ENCODE data around the gene RGS6. TPM values are rescaled to one million over a fixed set of nuclear protein-coding genes. Genes with fewer than 3 reads are reported as not detected.

The RGS6 gene
- total RNA-seq, 2 donors from 2014 or later, result 0.15 to 0.45 TPM

DNA sequence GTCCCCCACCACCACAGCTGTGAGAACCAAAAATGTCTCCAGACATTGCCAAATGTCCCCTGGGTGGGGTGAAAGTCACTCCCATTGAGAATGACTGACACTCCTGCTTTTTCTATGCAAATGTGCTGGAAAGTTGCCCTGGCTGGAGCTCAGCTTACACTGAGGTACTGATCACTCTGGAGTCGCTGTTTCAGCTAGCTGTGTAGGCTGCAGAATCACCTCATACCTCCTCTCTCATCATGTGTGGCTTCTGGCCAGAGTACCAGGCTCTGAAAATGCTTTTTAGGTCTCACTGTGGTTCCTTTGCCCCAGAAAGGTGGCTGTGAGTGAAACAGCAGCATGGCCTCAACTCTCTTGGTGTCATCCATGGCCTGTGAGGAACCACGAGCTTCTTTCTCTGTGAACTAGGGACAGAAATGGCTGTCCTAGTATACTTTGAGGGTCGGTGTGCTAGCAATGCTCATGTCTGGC lies 547.3 kb downstream of the RGS6 start:
- H3K36me3 ChIP-seq, result no peaks in the 10 kb centered on the region
- intact Hi-C loops (cut with DNase I), result no loop called here
- H3K9ac ChIP-seq (ENCODE audit: low read depth in 2 of 2, low read length in 2 of 2), result no peak overlapping the region
- H3K9me3 ChIP-seq, result no peaks in the 10 kb centered on the region
- no peaks in the 10 kb centered on the region for H3K27me3 ChIP-seq
- DNase-seq, result no peak
- H3K27ac ChIP-seq, result no peak overlapping the region
- TF ChIP-seq, protein P1, sequence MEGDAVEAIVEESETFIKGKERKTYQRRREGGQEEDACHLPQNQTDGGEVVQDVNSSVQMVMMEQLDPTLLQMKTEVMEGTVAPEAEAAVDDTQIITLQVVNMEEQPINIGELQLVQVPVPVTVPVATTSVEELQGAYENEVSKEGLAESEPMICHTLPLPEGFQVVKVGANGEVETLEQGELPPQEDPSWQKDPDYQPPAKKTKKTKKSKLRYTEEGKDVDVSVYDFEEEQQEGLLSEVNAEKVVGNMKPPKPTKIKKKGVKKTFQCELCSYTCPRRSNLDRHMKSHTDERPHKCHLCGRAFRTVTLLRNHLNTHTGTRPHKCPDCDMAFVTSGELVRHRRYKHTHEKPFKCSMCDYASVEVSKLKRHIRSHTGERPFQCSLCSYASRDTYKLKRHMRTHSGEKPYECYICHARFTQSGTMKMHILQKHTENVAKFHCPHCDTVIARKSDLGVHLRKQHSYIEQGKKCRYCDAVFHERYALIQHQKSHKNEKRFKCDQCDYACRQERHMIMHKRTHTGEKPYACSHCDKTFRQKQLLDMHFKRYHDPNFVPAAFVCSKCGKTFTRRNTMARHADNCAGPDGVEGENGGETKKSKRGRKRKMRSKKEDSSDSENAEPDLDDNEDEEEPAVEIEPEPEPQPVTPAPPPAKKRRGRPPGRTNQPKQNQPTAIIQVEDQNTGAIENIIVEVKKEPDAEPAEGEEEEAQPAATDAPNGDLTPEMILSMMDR (IDR thresholded peaks at IDR 0.05), result no peak
- no peaks in the 10 kb centered on the region for H3K4me1 ChIP-seq
- no peak overlapping the region for H3K4me3 ChIP-seq

DNA sequence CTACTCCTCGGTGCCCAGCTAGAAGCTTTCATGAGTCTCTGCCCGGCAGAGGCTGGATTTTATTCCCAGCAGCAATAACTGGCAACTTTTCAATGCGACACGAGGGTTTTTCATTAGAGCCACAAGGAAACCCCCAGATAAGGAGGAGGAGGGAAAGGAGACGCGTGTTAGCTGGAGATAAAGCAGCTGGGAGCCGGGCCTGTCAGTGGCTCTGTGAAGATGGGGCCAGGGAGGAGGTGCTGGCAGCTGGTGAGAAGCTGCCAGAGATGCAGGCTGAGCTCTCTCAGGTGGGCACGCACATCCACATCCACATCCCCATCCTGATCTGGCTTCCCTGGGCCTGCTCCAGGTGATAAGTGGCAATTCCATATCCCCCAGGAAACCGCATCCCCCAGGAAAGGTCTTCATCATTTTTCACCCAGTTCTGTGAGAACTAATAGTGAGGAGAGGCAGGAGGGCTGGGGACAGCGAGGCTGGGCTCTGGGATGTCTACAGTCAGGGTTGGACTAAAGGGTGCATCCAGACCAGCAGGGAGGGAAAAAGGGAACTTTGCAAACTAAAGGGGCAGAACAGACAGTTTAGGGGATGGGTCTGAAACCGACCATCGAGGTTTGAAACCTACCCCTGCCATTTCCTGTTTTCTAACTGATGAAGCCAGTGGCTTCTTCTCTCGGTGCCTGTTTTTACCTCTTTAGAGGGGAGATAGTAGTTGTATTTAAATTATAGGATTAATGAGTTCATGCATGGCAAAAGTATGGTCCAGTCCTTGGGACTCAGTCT lies 548.4 kb downstream of the RGS6 start:
- Histone ChIP-seq H3K9me3 (no peaks in the 10 kb centered on the region), H3K36me3 (no peaks in the 10 kb centered on the region), H3K4me3 (no peak overlapping the region), H3K27me3 (no peaks in the 10 kb centered on the region), H3K27ac (no peak overlapping the region), H3K9ac (ENCODE audit: low read depth in 2 of 2, low read length in 2 of 2) (no peak overlapping the region), H3K4me1 (no peaks in the 10 kb centered on the region)
- TF ChIP-seq, protein P1 (IDR thresholded peaks at IDR 0.05), result no peak
- no peak for DNase-seq
- intact Hi-C loops (cut with DNase I), result no loop called here

DNA sequence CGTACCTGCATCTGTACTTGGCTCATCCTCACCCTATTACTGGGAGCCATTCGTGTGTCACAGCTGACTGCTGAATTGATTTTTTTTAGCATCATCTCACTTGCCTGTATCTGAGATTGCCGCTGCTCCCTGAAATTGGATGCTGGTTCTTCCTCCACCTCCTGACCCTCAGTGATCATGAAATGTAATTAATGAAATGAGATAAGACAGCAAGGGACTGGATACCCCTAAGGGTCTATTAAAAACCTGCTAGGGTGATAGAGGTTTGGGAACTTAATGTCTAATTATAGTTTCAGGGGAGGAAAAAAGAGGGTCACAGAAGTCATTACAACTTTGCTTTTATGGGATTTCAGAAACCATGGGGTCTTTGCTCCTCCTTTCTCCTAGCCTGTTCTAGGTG lies 551.1 kb downstream of the RGS6 start:
- intact Hi-C loops (cut with DNase I), result no loop called here
- no peak overlapping the region for H3K27ac ChIP-seq
- H3K36me3 ChIP-seq, result no peaks in the 10 kb centered on the region
- H3K4me1 ChIP-seq, result no peaks in the 10 kb centered on the region
- H3K9me3 ChIP-seq, result no peaks in the 10 kb centered on the region
- no peak for DNase-seq
- TF ChIP-seq, protein P1 (IDR thresholded peaks at IDR 0.05), result no peak
- no peak overlapping the region for H3K4me3 ChIP-seq
- no peak overlapping the region for H3K9ac ChIP-seq (ENCODE audit: low read depth in 2 of 2, low read length in 2 of 2)
- no peaks in the 10 kb centered on the region for H3K27me3 ChIP-seq

DNA sequence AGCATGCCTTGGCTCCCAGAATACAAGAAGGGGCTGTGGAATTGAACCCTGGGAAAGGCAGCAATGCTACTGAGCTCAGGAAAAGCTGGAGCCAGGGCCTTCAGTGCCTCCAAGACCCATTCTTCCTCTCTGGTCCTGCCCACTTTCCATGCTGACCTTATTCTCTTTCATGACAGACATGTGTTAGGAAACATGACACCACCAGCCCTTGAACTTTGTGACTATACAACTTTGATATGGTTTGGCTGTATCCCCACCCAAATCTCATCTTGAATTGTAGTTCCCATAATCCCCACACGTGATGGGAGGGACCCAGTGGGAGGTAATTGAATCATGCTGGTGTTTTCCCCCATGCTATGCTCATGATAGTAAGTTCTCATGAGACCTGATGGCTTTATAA lies 553.5 kb downstream of the RGS6 start:
- intact Hi-C loops (cut with DNase I), result no loop called here
- TF ChIP-seq, protein P1 (IDR thresholded peaks at IDR 0.05), result no peak
- H3K4me3 ChIP-seq, result no peak overlapping the region

DNA sequence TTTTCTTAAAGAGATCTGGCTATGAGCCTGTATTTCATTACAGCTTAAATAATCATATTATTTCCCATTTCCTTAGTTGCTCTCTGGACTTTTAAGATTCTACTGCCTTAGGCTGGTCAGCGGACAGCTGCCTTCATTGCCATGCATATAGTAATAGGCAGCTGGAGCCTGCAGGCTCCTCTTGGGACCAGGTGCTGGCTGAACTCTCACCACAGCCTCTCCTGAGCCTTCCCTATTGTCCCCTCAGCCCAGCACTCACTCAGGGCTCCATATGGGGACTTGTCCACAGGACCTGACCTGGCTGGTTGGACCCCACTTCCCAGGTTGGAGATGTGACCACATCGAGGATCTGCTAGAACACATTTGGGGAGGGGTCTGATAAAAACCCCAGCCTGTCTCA lies 556.3 kb downstream of the RGS6 start:
- intact Hi-C loops (cut with DNase I), result no loop called here
- no peak overlapping the region for H3K9ac ChIP-seq (ENCODE audit: low read depth in 2 of 2, low read length in 2 of 2)
- no peak overlapping the region for H3K4me3 ChIP-seq
- H3K27me3 ChIP-seq, result no peaks in the 10 kb centered on the region
- H3K9me3 ChIP-seq, result no peaks in the 10 kb centered on the region
- no peaks in the 10 kb centered on the region for H3K4me1 ChIP-seq
- TF ChIP-seq, protein P1 (IDR thresholded peaks at IDR 0.05), result no peak
- no peak overlapping the region for H3K27ac ChIP-seq
- H3K36me3 ChIP-seq, result no peaks in the 10 kb centered on the region
- no peak for DNase-seq

More for the DNA sequence above, 553.5 kb downstream of the RGS6 start:
- no peak overlapping the region for H3K27ac ChIP-seq
- H3K4me1 ChIP-seq, result no peaks in the 10 kb centered on the region
- no peak overlapping the region for H3K9ac ChIP-seq (ENCODE audit: low read depth in 2 of 2, low read length in 2 of 2)
- no peaks in the 10 kb centered on the region for H3K9me3 ChIP-seq
- H3K27me3 ChIP-seq, result no peaks in the 10 kb centered on the region
- no peak for DNase-seq
- H3K36me3 ChIP-seq, result no peaks in the 10 kb centered on the region

Measured in colonic mucosa (tissue), 4 donors.